SIG-M5 treated with dmso at 0.1 percent for 504 hours (cell line): ENCODE measurements around the gene ZNF697.
"Not testable (repeated sequence)": the region's sequence is repeated elsewhere in the genome, so short reads cannot be mapped to it uniquely, and the experiment has no call there.

Source experiments
- DNase-seq: peaks from one replicate; lab custom pipeline; 2025; ENCODE audit not compliant: unreplicated experiment; lab: John Stamatoyannopoulos, UW

Gene ZNF697

GRCh38 chr1:119603695-119604094 is 44.4 kb downstream of the ZNF697 start:
- DNase-seq: no peak

- not testable (repeated sequence) for DNase-seq
These were observed 44.8 kb downstream of the ZNF697 start for GRCh38 chr1:119603241-119603640.

- DNase-seq: not testable (repeated sequence)
These were observed 45.3 kb downstream of the ZNF697 start for GRCh38 chr1:119602789-119603188.

DNA sequence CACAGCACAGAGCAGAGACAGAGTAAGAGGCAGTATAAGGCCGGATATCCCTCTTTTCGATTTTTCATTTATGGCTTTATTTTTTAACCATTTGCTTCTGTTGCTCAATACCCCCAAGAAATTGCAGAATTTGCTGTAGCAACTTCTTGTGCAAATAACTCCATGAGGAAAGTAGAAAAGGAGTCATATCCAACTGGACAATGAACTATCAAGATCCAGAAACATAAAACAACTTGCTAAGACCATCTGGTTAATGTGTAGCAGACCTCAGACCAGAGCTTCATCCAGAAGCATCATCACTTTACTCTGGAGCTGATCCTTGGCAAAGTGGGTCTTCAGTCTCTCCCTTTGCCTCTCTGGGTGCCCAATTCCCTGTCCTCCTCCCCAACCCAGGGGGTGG is 45.9 kb downstream of the ZNF697 start:
- DNase-seq: no peak

GRCh38 chr1:119600976-119601375 is 47.1 kb downstream of the ZNF697 start:
- no peak for DNase-seq

GRCh38 chr1:119600561-119600960 is 47.5 kb downstream of the ZNF697 start:
- DNase-seq: no peak

- DNase-seq: no peak
These were observed 52.5 kb downstream of the ZNF697 start for GRCh38 chr1:119595606-119596005.

GRCh38 chr1:119595168-119595567 is 52.9 kb downstream of the ZNF697 start:
- no peak for DNase-seq

GRCh38 chr1:119594376-119594775 is 53.7 kb downstream of the ZNF697 start:
- no peak for DNase-seq

DNA sequence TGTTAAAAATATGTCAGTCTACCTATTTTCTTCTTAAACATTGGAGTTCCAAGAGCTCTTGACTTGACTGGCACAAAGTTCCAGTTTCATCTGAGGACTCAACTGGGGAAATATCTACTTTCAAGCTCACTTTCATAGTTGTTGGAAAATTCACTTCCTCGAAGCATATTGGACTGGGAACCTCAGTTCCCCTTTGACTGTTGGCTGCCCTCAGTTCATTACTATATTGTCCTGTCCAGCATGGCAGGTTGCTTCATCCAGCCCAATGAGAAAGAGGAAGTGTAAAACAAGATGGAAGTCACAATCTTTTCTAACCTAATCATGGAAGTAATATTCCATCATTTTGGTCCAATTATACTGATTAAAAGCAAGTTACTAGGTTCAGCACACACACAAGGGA is 54.3 kb downstream of the ZNF697 start:
- no peak for DNase-seq

GRCh38 chr1:119590393-119590792 is 57.7 kb downstream of the ZNF697 start:
- no peak for DNase-seq

DNA sequence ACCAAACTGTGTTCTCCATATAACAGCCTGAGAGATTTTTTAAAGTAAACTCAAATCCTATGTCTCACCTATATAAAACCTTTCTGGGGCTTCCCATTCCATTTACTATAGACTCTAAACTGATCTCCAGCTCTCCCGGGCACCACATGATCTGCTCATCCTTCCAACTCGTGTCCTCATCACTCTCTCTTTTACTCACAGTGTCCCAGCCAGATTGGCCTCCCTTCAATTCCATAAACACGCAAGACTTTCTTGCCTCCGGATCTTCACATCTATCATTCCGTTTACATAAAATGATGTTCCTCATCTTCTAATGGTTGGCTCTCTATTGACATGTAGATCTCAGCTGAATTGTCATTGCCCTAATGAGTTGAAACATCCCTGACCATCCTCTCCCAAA is 59.4 kb downstream of the ZNF697 start:
- no peak for DNase-seq

DNA sequence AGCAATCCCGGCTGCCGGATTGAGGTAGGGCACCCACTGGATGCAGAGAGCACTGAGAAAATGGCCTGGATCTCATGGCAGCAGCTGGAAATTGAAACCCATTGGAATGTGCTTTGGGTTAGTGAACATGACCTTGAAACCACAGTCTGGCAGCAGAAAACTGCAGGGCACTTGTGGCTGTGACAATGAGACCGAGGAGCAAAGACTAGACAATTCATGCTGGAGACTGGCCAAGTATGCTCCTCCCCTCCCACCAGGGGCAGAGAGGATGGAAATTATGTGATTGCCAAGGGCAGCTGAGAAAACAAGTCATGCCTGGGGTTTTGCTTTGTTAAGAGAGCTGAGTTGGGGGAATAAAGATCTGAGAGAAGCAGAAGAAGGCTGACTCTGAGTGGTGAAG is 60.7 kb downstream of the ZNF697 start:
- DNase-seq: no peak

GRCh38 chr1:119585801-119586200 is 62.3 kb downstream of the ZNF697 start:
- DNase-seq: not testable (repeated sequence)

DNA sequence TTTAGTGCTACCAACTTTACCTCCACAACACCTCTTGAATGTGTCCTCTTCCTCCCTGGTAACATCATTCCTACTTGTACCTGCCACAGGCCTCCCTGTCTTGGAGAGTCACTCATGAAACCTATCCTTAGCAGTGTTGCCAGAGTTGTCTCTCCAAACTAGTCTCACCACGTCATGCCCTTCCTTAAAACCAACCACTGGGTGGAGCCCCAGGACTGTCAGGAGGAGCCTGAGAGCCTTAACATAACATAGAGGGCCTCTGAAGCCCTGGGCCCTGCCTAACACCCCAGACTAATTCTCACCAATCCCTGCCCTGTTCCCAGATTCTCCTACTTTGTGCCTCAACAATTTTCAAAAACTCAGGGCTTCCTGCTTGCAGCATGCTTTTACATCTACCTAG is 65.3 kb downstream of the ZNF697 start:
- peak; percentile 74 for DNase-seq

DNA sequence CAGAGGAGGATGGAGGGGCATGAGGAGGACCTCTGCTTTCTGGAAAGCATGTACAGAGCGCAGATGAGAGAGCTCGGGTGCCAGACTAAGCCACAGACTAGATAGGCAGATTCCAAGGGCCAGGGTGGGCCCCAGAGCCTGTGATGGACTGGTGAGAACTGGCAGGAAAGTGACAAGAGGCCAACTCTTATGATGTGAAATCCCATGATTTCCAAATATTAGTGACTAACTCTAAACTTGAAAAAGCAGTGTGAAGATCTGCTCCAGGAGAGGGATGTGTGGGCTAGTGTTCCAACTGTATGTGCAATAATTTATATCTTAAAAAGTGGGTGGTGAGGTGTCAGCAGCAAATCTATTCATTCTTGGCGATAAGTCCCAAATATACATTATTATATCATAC is 67.0 kb downstream of the ZNF697 start:
- DNase-seq: not testable (repeated sequence)

GRCh38 chr1:119573886-119574285 is 74.2 kb downstream of the ZNF697 start:
- DNase-seq: no peak

DNA sequence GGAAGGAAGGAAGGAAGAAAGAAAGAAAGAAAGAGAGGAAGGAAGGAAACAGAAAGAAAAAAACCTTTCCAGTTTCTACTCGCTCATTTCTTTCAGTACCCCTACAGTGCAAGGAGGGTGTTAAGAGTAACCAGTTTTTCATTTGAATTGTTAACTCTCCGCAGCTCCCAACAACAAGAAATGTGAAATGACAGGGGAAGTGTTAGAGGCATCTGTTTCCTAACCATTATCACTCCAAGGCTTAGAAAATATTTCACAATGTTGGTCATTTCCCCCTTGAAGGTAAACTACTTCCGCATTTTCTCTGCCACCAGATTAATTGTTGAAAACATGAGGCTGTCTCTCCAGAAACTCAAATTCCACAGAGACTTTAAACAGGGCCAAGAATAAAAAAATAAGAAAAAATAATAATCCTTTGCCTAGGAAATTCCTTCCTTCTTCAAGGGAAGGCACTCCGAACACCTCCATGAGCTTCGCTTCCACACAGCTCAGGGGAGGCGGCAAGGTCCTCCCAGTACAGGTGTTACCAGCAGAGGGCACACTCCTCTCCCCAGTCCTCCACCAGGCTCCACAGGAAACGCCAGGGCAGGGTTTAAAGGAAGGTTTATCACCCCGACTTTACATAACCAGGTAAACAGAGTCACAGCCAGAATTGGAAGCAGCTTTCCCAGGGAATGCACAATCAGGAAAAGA is 78.0 kb downstream of the ZNF697 start:
- DNase-seq: peak; percentile 65
